ENCODE results near the gene PPFIBP2.

The PPFIBP2 gene

GRCh38 chr11:7664867-7665266 is 151.1 kb downstream of the PPFIBP2 start:
- ATAC-seq: no peak
- TF ChIP-seq ZNF565 (CRISPR knock-in tag; conservative IDR thresholded peaks at IDR 0.05; ENCODE audit: low read depth): no peak
- no peak for TF ChIP-seq ARNTL (CRISPR knock-in tag; IDR thresholded peaks at IDR 0.05; ENCODE audit: borderline replicate concordance, low read depth)
- TF ChIP-seq TCF4 (CRISPR knock-in tag; IDR thresholded peaks at IDR 0.05; ENCODE audit: borderline replicate concordance): no peak
- TF ChIP-seq POU6F1 (CRISPR knock-in tag; IDR thresholded peaks at IDR 0.05; ENCODE audit: borderline replicate concordance, low read depth): no peak
- TF ChIP-seq PATZ1 (CRISPR knock-in tag; IDR thresholded peaks at IDR 0.05; ENCODE audit: borderline replicate concordance): no peak
- TF ChIP-seq ZFP30 (CRISPR knock-in tag; IDR thresholded peaks at IDR 0.05): no peak
- no peak for TF ChIP-seq TOX (CRISPR knock-in tag; IDR thresholded peaks at IDR 0.05; ENCODE audit: borderline replicate concordance)
- no peak for TF ChIP-seq ZFP3 (CRISPR knock-in tag; IDR thresholded peaks at IDR 0.05)
- no peak for TF ChIP-seq ESRRG (CRISPR knock-in tag; IDR thresholded peaks at IDR 0.05)
- no peak for TF ChIP-seq SNAI2 (CRISPR knock-in tag; IDR thresholded peaks at IDR 0.05)
- TF ChIP-seq OSR1 (CRISPR knock-in tag; IDR thresholded peaks at IDR 0.05): no peak
- no peak for TF ChIP-seq CREB5 (CRISPR knock-in tag; IDR thresholded peaks at IDR 0.05; ENCODE audit: low read depth)
- TF ChIP-seq BACH2 (CRISPR knock-in tag; IDR thresholded peaks at IDR 0.05; ENCODE audit: borderline replicate concordance): no peak
- TF ChIP-seq ZNF8 (CRISPR knock-in tag; IDR thresholded peaks at IDR 0.05): no peak
- TF ChIP-seq RARB (CRISPR knock-in tag; IDR thresholded peaks at IDR 0.05): no peak
- TF ChIP-seq ZC3H10 (CRISPR knock-in tag; IDR thresholded peaks at IDR 0.05): no peak
- no peak for TF ChIP-seq GLIS3 (CRISPR knock-in tag; IDR thresholded peaks at IDR 0.05)

- TF ChIP-seq ESRRG (CRISPR knock-in tag; IDR thresholded peaks at IDR 0.05) (no peak), CSRNP3 (CRISPR knock-in tag; IDR thresholded peaks at IDR 0.05) (no peak), ZNF8 (CRISPR knock-in tag; IDR thresholded peaks at IDR 0.05) (no peak), ARNTL (CRISPR knock-in tag; IDR thresholded peaks at IDR 0.05; ENCODE audit: borderline replicate concordance, low read depth) (no peak), GLIS3 (CRISPR knock-in tag; IDR thresholded peaks at IDR 0.05) (no peak), ZFP30 (CRISPR knock-in tag; IDR thresholded peaks at IDR 0.05) (no peak)
- ATAC-seq: peak; percentile 100
These were observed 151.9 kb downstream of the PPFIBP2 start for GRCh38 chr11:7665473-7666291.

GRCh38 chr11:7666292-7666866 is 152.6 kb downstream of the PPFIBP2 start:
- no peak for ATAC-seq
- no peak for TF ChIP-seq ISL1 (CRISPR knock-in tag; IDR thresholded peaks at IDR 0.05)
- no peak for TF ChIP-seq OSR1 (CRISPR knock-in tag; IDR thresholded peaks at IDR 0.05)
- TF ChIP-seq ARNTL (CRISPR knock-in tag; IDR thresholded peaks at IDR 0.05; ENCODE audit: borderline replicate concordance, low read depth): no peak
- no peak for TF ChIP-seq TCF4 (CRISPR knock-in tag; IDR thresholded peaks at IDR 0.05; ENCODE audit: borderline replicate concordance)
- TF ChIP-seq CSRNP3 (CRISPR knock-in tag; IDR thresholded peaks at IDR 0.05): no peak
- no peak for TF ChIP-seq RARB (CRISPR knock-in tag; IDR thresholded peaks at IDR 0.05)
- TF ChIP-seq ZNF8 (CRISPR knock-in tag; IDR thresholded peaks at IDR 0.05): no peak
- TF ChIP-seq ZFP30 (CRISPR knock-in tag; IDR thresholded peaks at IDR 0.05): no peak
- TF ChIP-seq ZC3H10 (CRISPR knock-in tag; IDR thresholded peaks at IDR 0.05): no peak
- no peak for TF ChIP-seq ZNF565 (CRISPR knock-in tag; conservative IDR thresholded peaks at IDR 0.05; ENCODE audit: low read depth)
- no peak for TF ChIP-seq ZFP3 (CRISPR knock-in tag; IDR thresholded peaks at IDR 0.05)
- no peak for TF ChIP-seq TOX (CRISPR knock-in tag; IDR thresholded peaks at IDR 0.05; ENCODE audit: borderline replicate concordance)
- TF ChIP-seq TSHZ2 (CRISPR knock-in tag; IDR thresholded peaks at IDR 0.05): no peak
- no peak for TF ChIP-seq PPARA (CRISPR knock-in tag; IDR thresholded peaks at IDR 0.05; ENCODE audit: borderline replicate concordance)
- no peak for TF ChIP-seq ZNF70 (CRISPR knock-in tag; IDR thresholded peaks at IDR 0.05)
- TF ChIP-seq ESRRG (CRISPR knock-in tag; IDR thresholded peaks at IDR 0.05): no peak
- no peak for TF ChIP-seq GLIS3 (CRISPR knock-in tag; IDR thresholded peaks at IDR 0.05)

Measured in SK-N-SH treated with all-trans-retinoic acid at 6 μM for 48 hours (cell line).